Activated CD8-positive, alpha-beta T cell treated with anti-CD3 and anti-CD28 coated beads for 36 hours (primary cell): ENCODE data around the gene CACNA1F. TPM values are rescaled to one million over a fixed set of nuclear protein-coding genes. Genes with fewer than 3 reads are reported as not detected.

Experiments
- ATAC-seq: fragments of 200-7000 bp; cut with Tn5 transposase; one replicate; pipeline ENCODE4 v1.10.0; 2021; ENCODE audit warnings: mild to moderate bottlenecking, moderate library complexity
- CTCF ChIA-PET: fragments of 350-600 bp; sonication (Branson Sonifier 250); formaldehyde crosslinking; loops from one replicate; lab custom pipeline; 2021; ENCODE audit warnings: antibody characterized with exemption; lab: Charles Lee
- POLR2A ChIA-PET: fragments of 350-600 bp; sonication (Branson Sonifier 250); formaldehyde crosslinking; loops from one replicate; lab custom pipeline; 2021; ENCODE audit warnings: antibody characterized with exemption; lab: Charles Lee
- DNase-seq: peaks from one replicate; pipeline ENCODE4 v3.0.0-alpha.2; 2020
- H3K27ac Mint-ChIP-seq: one replicate; pipeline ENCODE4 v1.8.0; 2021; ENCODE audit warnings: mild to moderate bottlenecking, mixed read lengths
- H3K27me3 Mint-ChIP-seq: one replicate; pipeline ENCODE4 v1.8.0; 2021; ENCODE audit warnings: mixed read lengths
- H3K36me3 Mint-ChIP-seq: one replicate; pipeline ENCODE4 v1.8.0; 2021; ENCODE audit warnings: low read depth, mixed read lengths
- H3K4me1 Mint-ChIP-seq: one replicate; pipeline ENCODE4 v1.8.0; 2021; ENCODE audit warnings: low read depth, mixed read lengths
- H3K4me3 Mint-ChIP-seq: one replicate; pipeline ENCODE4 v1.8.0; 2021; ENCODE audit warnings: mild to moderate bottlenecking, moderate library complexity, mixed read lengths
- H3K9me3 Mint-ChIP-seq: one replicate; pipeline ENCODE4 v1.8.0; 2021; ENCODE audit warnings: mixed read lengths
- CTCF ChIP-seq: fragments of 200-600 bp; IDR thresholded peaks from one replicate; pipeline ENCODE4 v1.8.0; 2022; ENCODE audit warnings: antibody characterized with exemption, mild to moderate bottlenecking
- intact Hi-C: fragments of 100-400 bp; cut with micrococcal nuclease; formaldehyde crosslinking; loops from one replicate; pipeline ENCODE4 v1.10.0; 2022
- total RNA-seq, 2 experiments: library from RNA; stranded (reverse); gene quantifications; one replicate each; pipeline ENCODE4 v1.2.3, GENCODE V29; 2021

CACNA1F gene
- total RNA-seq, 2 experiments from 2014 or later = 0.90 to 1.1 TPM

GRCh38 chrX:49228185-49228584 is 5.0 kb downstream of the CACNA1F start:
- DNase-seq (no peak), ATAC-seq (no peak)
- no peaks in the 10 kb centered on the region for H3K36me3 Mint-ChIP-seq
- H3K4me3 Mint-ChIP-seq = no peak overlapping the region
- H3K9me3 Mint-ChIP-seq = no peaks in the 10 kb centered on the region
- no peak overlapping the region for H3K27ac Mint-ChIP-seq
- H3K27me3 Mint-ChIP-seq = no peaks in the 10 kb centered on the region
- no peak for TF ChIP-seq CTCF
- peaks cover 12% of the 10 kb centered on the region for H3K4me1 Mint-ChIP-seq
- ChIA-PET POLR2A (no interaction called here), CTCF (interaction anchor here (1.2 kb wide), 1 partner anchor 36 kb away, joined by 4 read pairs; no protein-coding TSS in a partner anchor)
- intact Hi-C loops = no loop called here

GRCh38 chrX:49227726-49228125 is 5.4 kb downstream of the CACNA1F start:
- ATAC-seq (no peak), DNase-seq (no peak)
- ChIA-PET POLR2A (no interaction called here), CTCF (interaction anchor here (1.2 kb wide), 1 partner anchor 35 kb away, joined by 4 read pairs; no protein-coding TSS in a partner anchor)
- Mint-ChIP-seq H3K27ac (no peak overlapping the region), H3K4me3 (no peak overlapping the region), H3K4me1 (peaks cover 12% of the 10 kb centered on the region), H3K36me3 (no peaks in the 10 kb centered on the region), H3K27me3 (no peaks in the 10 kb centered on the region), H3K9me3 (no peaks in the 10 kb centered on the region)
- intact Hi-C loops = no loop called here
- no peak for TF ChIP-seq CTCF

GRCh38 chrX:49226946-49227345 is 6.2 kb downstream of the CACNA1F start:
- no peak for TF ChIP-seq CTCF
- no peak for ATAC-seq
- no peak overlapping the region for H3K27ac Mint-ChIP-seq
- peaks cover 12% of the 10 kb centered on the region for H3K4me1 Mint-ChIP-seq
- no peak for DNase-seq
- no peak overlapping the region for H3K4me3 Mint-ChIP-seq
- no peaks in the 10 kb centered on the region for H3K27me3 Mint-ChIP-seq
- intact Hi-C loops = no loop called here
- no peaks in the 10 kb centered on the region for H3K9me3 Mint-ChIP-seq
- H3K36me3 Mint-ChIP-seq = no peaks in the 10 kb centered on the region
- POLR2A ChIA-PET = interaction anchor here (1.1 kb wide), 1 partner anchor 9 kb away, joined by 3 read pairs; the partner anchor contains the start of gene CCDC22
- CTCF ChIA-PET = no interaction called here

GRCh38 chrX:49225858-49226257 is 7.3 kb downstream of the CACNA1F start:
- TF ChIP-seq CTCF = no peak
- no peaks in the 10 kb centered on the region for H3K27me3 Mint-ChIP-seq
- POLR2A ChIA-PET = interaction anchor here (0.7 kb wide), 1 partner anchor 30 kb away, joined by 3 read pairs; no protein-coding TSS in a partner anchor
- ATAC-seq = no peak
- no peak overlapping the region for H3K4me3 Mint-ChIP-seq
- no peak for DNase-seq
- H3K27ac Mint-ChIP-seq = no peak overlapping the region
- CTCF ChIA-PET = no interaction called here
- no peaks in the 10 kb centered on the region for H3K9me3 Mint-ChIP-seq
- no peaks in the 10 kb centered on the region for H3K36me3 Mint-ChIP-seq
- peaks cover 3% of the 10 kb centered on the region for H3K4me1 Mint-ChIP-seq
- intact Hi-C loops = no loop called here

- no peak overlapping the region for H3K4me3 Mint-ChIP-seq
- no peak for ATAC-seq
- no peak overlapping the region for H3K27ac Mint-ChIP-seq
- no peaks in the 10 kb centered on the region for H3K9me3 Mint-ChIP-seq
- H3K4me1 Mint-ChIP-seq = no peaks in the 10 kb centered on the region
- CTCF ChIA-PET = no interaction called here
- H3K27me3 Mint-ChIP-seq = no peaks in the 10 kb centered on the region
- H3K36me3 Mint-ChIP-seq = no peaks in the 10 kb centered on the region
- TF ChIP-seq CTCF = no peak
- intact Hi-C loops = no loop called here
- POLR2A ChIA-PET = no interaction called here
- no peak for DNase-seq
Observed at GRCh38 chrX:49221868-49222267, 11.3 kb downstream of the CACNA1F start.
